HG03097 (cell line): Measurements from ENCODE around the gene MED13.

Experiments
- ATAC-seq: cut with Tn5 transposase; IDR thresholded peaks from one replicate; pipeline ENCODE4 v1.9.1; 2021; ENCODE audit not compliant: unreplicated experiment, low FRiP score

MED13 gene

GRCh38 chr17:62062302-62062701, 2.8 kb downstream of the MED13 start:
- no peak for ATAC-seq

GRCh38 chr17:62059414-62059813, 5.7 kb downstream of the MED13 start:
- ATAC-seq, result no peak

- ATAC-seq, result no peak
Observed at GRCh38 chr17:62058611-62059010, 6.5 kb downstream of the MED13 start.

- ATAC-seq, result no peak
Observed at GRCh38 chr17:62057696-62058095, 7.4 kb downstream of the MED13 start.

GRCh38 chr17:62052765-62053338, 12.2 kb downstream of the MED13 start:
- no peak for ATAC-seq

GRCh38 chr17:62051053-62051452, 14.0 kb downstream of the MED13 start:
- no peak for ATAC-seq

- ATAC-seq, result no peak
Observed at GRCh38 chr17:62049299-62049698, 15.8 kb downstream of the MED13 start.

- ATAC-seq, result no peak
Observed at GRCh38 chr17:62048262-62048661, 16.8 kb downstream of the MED13 start.

GRCh38 chr17:62045517-62045916, 19.6 kb downstream of the MED13 start:
- ATAC-seq, result no peak

- ATAC-seq, result no peak
Observed at GRCh38 chr17:62045109-62045508, 20.0 kb downstream of the MED13 start.

- no peak for ATAC-seq
Observed at GRCh38 chr17:62043602-62044001, 21.5 kb downstream of the MED13 start.

GRCh38 chr17:62043140-62043539, 21.9 kb downstream of the MED13 start:
- no peak for ATAC-seq

GRCh38 chr17:62038248-62038647, 26.8 kb downstream of the MED13 start:
- no peak for ATAC-seq

GRCh38 chr17:62033317-62033716, 31.8 kb downstream of the MED13 start:
- ATAC-seq, result no peak

- no peak for ATAC-seq
Observed at GRCh38 chr17:62032480-62032879, 32.6 kb downstream of the MED13 start.

- no peak for ATAC-seq
Observed at GRCh38 chr17:62030264-62030663, 34.8 kb downstream of the MED13 start.

- no peak for ATAC-seq
Observed at GRCh38 chr17:62024866-62025265, 40.2 kb downstream of the MED13 start.

GRCh38 chr17:62017912-62018311, 47.2 kb downstream of the MED13 start:
- no peak for ATAC-seq

GRCh38 chr17:62017496-62017895, 47.6 kb downstream of the MED13 start:
- no peak for ATAC-seq

- ATAC-seq, result no peak
Observed at GRCh38 chr17:62014526-62014925, 50.6 kb downstream of the MED13 start.

- no peak for ATAC-seq
Observed at GRCh38 chr17:62009220-62009619, 55.9 kb downstream of the MED13 start.

- no peak for ATAC-seq
Observed at GRCh38 chr17:62008294-62008693, 56.8 kb downstream of the MED13 start.

- no peak for ATAC-seq
Observed at GRCh38 chr17:62004388-62004787, 60.7 kb downstream of the MED13 start.
